BLaER1 treated with 17β-estradiol and CSF1 and Interleukin-3, amounts not matched to agents 10 nM and 100 nM (cell line): ENCODE results near the gene TECRL.

Experiments
- H3K27ac ChIP-seq, 11 experiments: shearing (Covaris generic); formaldehyde crosslinking; 2 replicates each; pipeline ENCODE4 v1.8.1; 2022
- H3K27me3 ChIP-seq, 11 experiments: shearing (Covaris generic); formaldehyde crosslinking; 2 replicates each; pipeline ENCODE4 v1.8.1; 2022
- H3K36me3 ChIP-seq, 11 experiments: shearing (Covaris generic); formaldehyde crosslinking; 2 replicates each; pipeline ENCODE4 v1.8.1; 2022
- H3K4me1 ChIP-seq, 10 experiments: shearing (Covaris generic); formaldehyde crosslinking; 2 replicates each; pipeline ENCODE4 v1.8.1; 2022
- H3K4me2 ChIP-seq, 11 experiments: shearing (Covaris generic); formaldehyde crosslinking; 2 replicates each; pipeline ENCODE4 v1.8.1; 2022
- H3K4me3 ChIP-seq, 10 experiments: shearing (Covaris generic); formaldehyde crosslinking; 2 replicates each; pipeline ENCODE4 v1.8.1; 2022
- H3K9ac ChIP-seq, 11 experiments: shearing (Covaris generic); formaldehyde crosslinking; 2 replicates each; pipeline ENCODE4 v1.8.1; 2022
- H3K9me3 ChIP-seq, 11 experiments: shearing (Covaris generic); formaldehyde crosslinking; replicated peaks in 1 of 11; 2 replicates each; pipeline ENCODE4 v1.8.1; 2022
- H4K20me1 ChIP-seq, 11 experiments: shearing (Covaris generic); formaldehyde crosslinking; 2 replicates each; pipeline ENCODE4 v1.8.1; 2022
- Cebpa-rat ChIP-seq, 11 experiments: shearing (Covaris generic); IDR thresholded peaks; 2 replicates each; pipeline ENCODE4 v1.8.1; 2022

Gene TECRL, protein sequence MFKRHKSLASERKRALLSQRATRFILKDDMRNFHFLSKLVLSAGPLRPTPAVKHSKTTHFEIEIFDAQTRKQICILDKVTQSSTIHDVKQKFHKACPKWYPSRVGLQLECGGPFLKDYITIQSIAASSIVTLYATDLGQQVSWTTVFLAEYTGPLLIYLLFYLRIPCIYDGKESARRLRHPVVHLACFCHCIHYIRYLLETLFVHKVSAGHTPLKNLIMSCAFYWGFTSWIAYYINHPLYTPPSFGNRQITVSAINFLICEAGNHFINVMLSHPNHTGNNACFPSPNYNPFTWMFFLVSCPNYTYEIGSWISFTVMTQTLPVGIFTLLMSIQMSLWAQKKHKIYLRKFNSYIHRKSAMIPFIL

GRCh38 chr4:64409300-64409699, at the start of gene TECRL:
Gene TECRL, minus strand, starts transcription at chr4:64409450. Its CDS starts 99 bp downstream, at chr4:64409351.
- H3K27me3 ChIP-seq = no peaks in the 10 kb centered on the region
- no peaks in the 10 kb centered on the region for H3K4me1 ChIP-seq
- H3K4me2 ChIP-seq = no peak within 1 kb of the TSS
- H3K9me3 ChIP-seq = no peaks in the 10 kb centered on the region
- H3K4me3 ChIP-seq = no peak within 1 kb of the TSS
- H3K27ac ChIP-seq = no peak within 1 kb of the TSS
- H3K9ac ChIP-seq = no peak within 1 kb of the TSS
- no peaks in the 10 kb centered on the region for H3K36me3 ChIP-seq
- TF ChIP-seq Cebpa-rat (IDR thresholded peaks at IDR 0.05) = no peak
- no peaks in the 10 kb centered on the region for H4K20me1 ChIP-seq

DNA sequence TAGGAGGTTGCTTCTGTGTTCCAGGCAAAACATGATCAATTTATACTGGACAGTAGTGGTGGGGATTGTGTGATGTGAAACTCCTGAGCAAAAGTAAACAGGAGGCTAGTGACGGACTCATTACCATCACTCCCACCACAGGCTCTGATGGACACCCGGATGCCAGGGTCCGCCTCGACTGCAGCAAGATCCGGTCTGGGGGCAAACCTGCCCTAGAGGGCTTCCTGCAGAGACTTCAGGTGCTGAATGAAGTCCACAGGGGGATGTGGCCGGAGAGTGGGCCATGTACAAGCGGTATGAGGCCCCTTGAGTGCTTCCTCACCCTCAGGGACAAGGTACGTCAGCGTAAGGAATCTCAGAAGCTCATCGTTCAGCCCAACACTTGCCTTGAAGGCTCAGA, 23.4 kb upstream of the TECRL start:
- Histone ChIP-seq H3K4me2 (no peak overlapping the region), H3K27ac (no peak overlapping the region), H3K9ac (no peak overlapping the region), H3K4me3 (no peak overlapping the region), H3K36me3 (no peaks in the 10 kb centered on the region), H3K27me3 (no peaks in the 10 kb centered on the region), H4K20me1 (no peaks in the 10 kb centered on the region), H3K9me3 (peaks cover 3 to 31% (median 14%) of the 10 kb centered on the region in 11 experiments; a peak in 15 of 22 replicates), H3K4me1 (no peaks in the 10 kb centered on the region)
- TF ChIP-seq Cebpa-rat (IDR thresholded peaks at IDR 0.05) = no peak

DNA sequence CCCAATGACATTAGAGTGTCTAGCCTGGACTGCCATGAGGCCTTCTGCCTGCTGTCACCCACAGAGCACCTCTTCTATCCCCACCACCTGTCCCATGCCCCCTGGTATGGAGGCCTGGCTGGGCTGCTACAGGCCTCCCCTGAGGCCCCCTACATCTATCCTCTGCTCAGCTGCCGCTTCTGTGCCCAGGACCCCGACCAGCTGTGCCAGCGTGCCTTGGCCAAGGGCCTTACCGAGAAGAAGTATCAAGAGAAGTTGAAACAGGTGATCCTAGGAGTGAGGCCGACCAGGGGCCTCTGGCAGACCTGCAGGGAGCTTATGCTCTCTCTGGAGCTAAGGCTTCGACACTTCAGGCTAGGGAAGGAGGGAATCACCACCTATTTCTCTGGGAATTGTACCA, 21.7 kb upstream of the TECRL start:
- Histone ChIP-seq H4K20me1 (no peaks in the 10 kb centered on the region), H3K4me3 (no peak overlapping the region), H3K27ac (no peak overlapping the region), H3K4me1 (no peaks in the 10 kb centered on the region), H3K4me2 (no peak overlapping the region), H3K27me3 (no peaks in the 10 kb centered on the region), H3K36me3 (no peaks in the 10 kb centered on the region), H3K9ac (no peak overlapping the region), H3K9me3 (peaks cover 3 to 31% (median 14%) of the 10 kb centered on the region in 11 experiments; a peak in 15 of 22 replicates)
- TF ChIP-seq Cebpa-rat (IDR thresholded peaks at IDR 0.05) = no peak

- Histone ChIP-seq H3K36me3 (no peaks in the 10 kb centered on the region), H3K4me2 (no peak overlapping the region), H3K9me3 (no peaks in the 10 kb centered on the region), H3K4me3 (no peak overlapping the region), H4K20me1 (no peaks in the 10 kb centered on the region), H3K27me3 (no peaks in the 10 kb centered on the region), H3K9ac (no peak overlapping the region), H3K27ac (no peak overlapping the region), H3K4me1 (no peaks in the 10 kb centered on the region)
- TF ChIP-seq Cebpa-rat (IDR thresholded peaks at IDR 0.05) = no peak
These were observed 8.7 kb upstream of the TECRL start for GRCh38 chr4:64417974-64418373.

DNA sequence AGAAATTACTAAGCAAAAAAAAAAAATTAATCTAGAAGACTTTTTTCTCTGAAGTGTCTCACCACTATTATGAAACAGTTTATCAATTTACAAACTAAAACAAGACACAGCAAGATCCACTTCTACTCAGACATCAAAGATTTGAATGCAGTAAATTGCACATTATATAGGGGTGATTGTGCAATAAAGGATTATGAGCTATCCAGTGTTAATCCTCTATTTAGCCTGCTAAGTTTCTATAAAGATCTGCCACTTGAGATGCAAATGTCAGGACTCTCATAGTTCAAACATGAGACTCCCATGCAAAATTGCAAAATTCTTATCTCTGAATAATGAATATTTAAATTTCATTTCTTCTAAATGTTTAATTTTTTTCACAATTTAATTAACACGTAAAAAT, 2.2 kb downstream of the TECRL start:
- TF ChIP-seq Cebpa-rat (IDR thresholded peaks at IDR 0.05) = no peak
- Histone ChIP-seq H3K27ac (no peak overlapping the region), H3K4me2 (no peak overlapping the region), H3K36me3 (no peaks in the 10 kb centered on the region), H4K20me1 (no peaks in the 10 kb centered on the region), H3K27me3 (no peaks in the 10 kb centered on the region), H3K9me3 (no peaks in the 10 kb centered on the region), H3K9ac (no peak overlapping the region), H3K4me3 (no peak overlapping the region), H3K4me1 (no peaks in the 10 kb centered on the region)

- Histone ChIP-seq H3K27me3 (no peaks in the 10 kb centered on the region), H4K20me1 (no peaks in the 10 kb centered on the region), H3K27ac (no peak overlapping the region), H3K4me1 (no peaks in the 10 kb centered on the region), H3K36me3 (no peaks in the 10 kb centered on the region), H3K4me2 (no peak overlapping the region), H3K4me3 (no peak overlapping the region), H3K9ac (no peak overlapping the region), H3K9me3 (no peaks in the 10 kb centered on the region)
- TF ChIP-seq Cebpa-rat (IDR thresholded peaks at IDR 0.05) = no peak
These were observed 3.5 kb downstream of the TECRL start for GRCh38 chr4:64405761-64406160.

DNA sequence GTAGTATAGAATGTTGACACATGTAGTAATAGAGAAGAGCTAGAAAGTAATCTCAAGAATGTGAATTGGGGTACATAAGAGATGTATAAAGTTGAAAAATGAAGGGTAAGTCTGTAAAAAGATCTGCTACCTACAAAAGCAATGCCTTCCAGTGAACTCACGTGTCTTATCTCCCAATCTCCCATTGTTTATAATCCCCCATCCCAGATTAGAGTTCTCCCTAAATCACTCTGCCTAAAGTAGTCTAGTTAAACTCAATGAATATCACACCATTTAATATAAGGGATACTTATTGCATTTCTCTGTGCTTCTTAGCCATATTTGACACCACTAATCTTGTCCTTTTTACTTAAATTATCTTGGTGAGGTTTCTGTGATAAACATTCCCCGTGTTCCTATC, 6.6 kb downstream of the TECRL start:
- Histone ChIP-seq H3K9me3 (no peaks in the 10 kb centered on the region), H3K27ac (no peak overlapping the region), H3K36me3 (no peaks in the 10 kb centered on the region), H3K4me2 (no peak overlapping the region), H3K9ac (no peak overlapping the region), H4K20me1 (no peaks in the 10 kb centered on the region), H3K4me1 (no peaks in the 10 kb centered on the region), H3K4me3 (no peak overlapping the region), H3K27me3 (no peaks in the 10 kb centered on the region)
- TF ChIP-seq Cebpa-rat (IDR thresholded peaks at IDR 0.05) = no peak

DNA sequence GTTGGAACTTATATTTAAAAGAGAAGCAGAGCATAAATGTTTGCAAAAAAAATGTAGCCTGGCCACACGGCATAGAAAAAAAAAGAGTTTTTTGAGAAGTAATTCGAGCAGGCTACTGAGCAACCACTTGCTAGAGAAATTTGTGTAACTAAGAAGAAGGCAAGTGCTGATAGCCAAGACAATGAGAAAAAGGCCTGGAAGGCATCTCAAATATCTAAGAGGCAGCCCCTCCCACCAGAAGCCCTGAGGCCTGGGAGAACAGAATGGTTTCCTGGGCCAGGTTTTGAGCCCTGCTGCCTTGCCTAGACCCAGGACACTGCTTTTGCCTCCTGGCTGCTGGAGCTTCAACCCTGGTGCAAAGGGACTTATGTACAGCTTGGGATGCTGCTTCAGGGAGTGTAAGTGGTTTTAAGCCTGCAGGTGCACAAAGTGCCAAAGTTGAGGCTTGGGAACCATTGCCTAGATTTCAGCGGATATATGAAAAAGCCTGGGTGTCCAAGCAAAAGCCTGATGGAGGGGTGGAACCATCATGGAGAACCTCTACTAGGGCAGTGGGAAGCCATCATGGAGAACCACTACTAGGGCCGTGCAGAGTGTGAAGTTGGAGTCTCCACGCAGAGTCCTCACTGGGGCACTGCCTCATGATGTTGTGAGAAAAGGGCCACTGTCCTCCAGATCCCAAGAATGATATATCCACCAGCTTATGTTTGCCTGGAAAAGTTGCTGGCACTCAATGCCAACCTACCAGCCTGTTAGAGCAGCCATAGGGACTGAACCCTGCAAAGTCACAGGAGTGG, 9.7 kb downstream of the TECRL start:
- H4K20me1 ChIP-seq = no peaks in the 10 kb centered on the region
- H3K9ac ChIP-seq = no peak overlapping the region
- H3K36me3 ChIP-seq = no peaks in the 10 kb centered on the region
- H3K9me3 ChIP-seq = no peaks in the 10 kb centered on the region
- no peak overlapping the region for H3K4me3 ChIP-seq
- H3K4me1 ChIP-seq = no peaks in the 10 kb centered on the region
- no peaks in the 10 kb centered on the region for H3K27me3 ChIP-seq
- TF ChIP-seq Cebpa-rat (IDR thresholded peaks at IDR 0.05) = no peak
- H3K4me2 ChIP-seq = no peak overlapping the region
- no peak overlapping the region for H3K27ac ChIP-seq

DNA sequence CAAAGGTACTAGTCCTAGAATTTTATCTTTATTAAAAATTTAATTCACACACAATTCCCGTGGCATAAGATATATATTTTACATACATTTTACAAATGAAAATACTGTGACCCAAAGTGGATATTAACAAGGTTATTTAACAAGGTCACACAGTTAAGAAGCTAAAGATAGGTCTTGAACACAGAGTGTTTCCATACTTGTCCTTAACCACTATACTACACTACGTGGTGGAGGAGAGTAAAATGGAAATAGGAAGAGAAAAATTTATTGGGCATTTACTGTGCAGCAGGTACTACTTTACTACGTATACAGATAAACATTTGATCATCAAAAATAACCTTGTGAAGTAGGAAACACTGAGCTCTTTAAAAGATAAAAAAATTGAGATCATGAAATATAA, 14.8 kb downstream of the TECRL start:
- Histone ChIP-seq H3K27ac (no peak overlapping the region), H3K4me2 (no peak overlapping the region)
- no peak for TF ChIP-seq Cebpa-rat (IDR thresholded peaks at IDR 0.05)

GRCh38 chr4:64388252-64388651, 21.0 kb downstream of the TECRL start:
- Histone ChIP-seq H3K4me1 (no peaks in the 10 kb centered on the region), H4K20me1 (no peaks in the 10 kb centered on the region), H3K9ac (no peak overlapping the region), H3K27me3 (no peaks in the 10 kb centered on the region), H3K36me3 (no peaks in the 10 kb centered on the region), H3K9me3 (no peaks in the 10 kb centered on the region), H3K4me2 (no peak overlapping the region), H3K27ac (no peak overlapping the region), H3K4me3 (no peak overlapping the region)
- TF ChIP-seq Cebpa-rat (IDR thresholded peaks at IDR 0.05) = no peak

More for the DNA sequence above, 14.8 kb downstream of the TECRL start:
- no peak overlapping the region for H3K9ac ChIP-seq
- H3K4me1 ChIP-seq = no peaks in the 10 kb centered on the region
- H3K36me3 ChIP-seq = no peaks in the 10 kb centered on the region
- no peak overlapping the region for H3K4me3 ChIP-seq
- H4K20me1 ChIP-seq = no peaks in the 10 kb centered on the region
- H3K27me3 ChIP-seq = no peaks in the 10 kb centered on the region
- H3K9me3 ChIP-seq = no peaks in the 10 kb centered on the region
